ENCODE results near the gene MRPS26. TPM values are rescaled to one million over a fixed set of nuclear protein-coding genes. Genes with fewer than 3 reads are reported as not detected.
"Not testable (repeated sequence)": the region's sequence is repeated elsewhere in the genome, so short reads cannot be mapped to it uniquely, and the experiment has no call there.

The MRPS26 gene
- total RNA-seq, 1 experiment from 2014 or later = 95.0 TPM

DNA sequence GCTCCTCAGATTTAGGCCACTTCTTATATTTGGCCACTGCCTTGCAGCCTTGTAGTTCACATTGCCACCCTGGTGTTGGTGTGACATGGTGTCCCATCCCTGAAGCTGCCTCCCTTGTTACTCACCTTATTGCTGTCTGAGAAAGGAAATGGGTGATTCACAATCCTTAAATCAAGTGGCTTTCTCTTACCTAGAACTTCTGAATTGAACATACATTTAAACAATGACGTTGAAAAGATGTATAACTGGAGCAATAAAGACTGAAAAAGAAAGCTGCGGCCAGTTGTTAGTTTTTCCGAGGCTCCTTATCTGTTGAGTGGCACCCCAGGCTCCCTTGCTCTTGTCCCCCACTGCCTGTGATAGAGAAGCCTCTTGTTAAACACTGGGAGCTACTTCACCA lies 31.2 kb upstream of the MRPS26 start:
- H3K4me3 ChIP-seq (ENCODE audit: low read depth, low read length) = no peak overlapping the region
- intact Hi-C loops (cut with micrococcal nuclease; ENCODE audit: unreplicated experiment) = no loop called here
- Mint-ChIP-seq H3K27ac (ENCODE audit: unreplicated experiment) (no peak overlapping the region), H3K27me3 (ENCODE audit: insufficient read depth, unreplicated experiment) (no peaks in the 10 kb centered on the region), H3K4me3 (ENCODE audit: unreplicated experiment) (no peak overlapping the region), H3K9me3 (ENCODE audit: unreplicated experiment) (no peaks in the 10 kb centered on the region), H3K36me3 (ENCODE audit: insufficient read depth, unreplicated experiment) (peaks cover 25% of the 10 kb centered on the region), H3K4me1 (ENCODE audit: low read depth, unreplicated experiment) (peaks cover 6% of the 10 kb centered on the region)
- ChIA-PET CTCF (interaction anchor here (0.7 kb wide), 1 partner anchor 167 kb away, joined by 3 read pairs; no protein-coding TSS in a partner anchor), POLR2A (no interaction called here)
- peaks cover 4% of the 10 kb centered on the region; the same call in 1 of the 2 replicates for H3K36me3 ChIP-seq (ENCODE audit: control insufficient read depth, insufficient read depth, low read length)
- no peaks in the 10 kb centered on the region for H3K4me1 ChIP-seq
- H3K9me3 ChIP-seq = no peaks in the 10 kb centered on the region
- no peaks in the 10 kb centered on the region for H3K27me3 ChIP-seq (replicated peaks; ENCODE audit: control insufficient read depth, insufficient read depth, low read length)
- BruUV-seq (replicated peaks) = no TSS peak
- DNase-seq = no peak
- TF ChIP-seq CTCF (IDR thresholded peaks at IDR 0.05; ENCODE audit: insufficient read depth in 1 of 2, low read depth in 1 of 2, low read length in 1 of 2, severe bottlenecking in 1 of 2, unreplicated experiment in 1 of 2) = no peak

- POLR2A ChIA-PET; H3K27me3 Mint-ChIP-seq (ENCODE audit: insufficient read depth, unreplicated experiment); BruUV-seq (replicated peaks); H3K36me3 ChIP-seq (ENCODE audit: control insufficient read depth, insufficient read depth, low read length); H3K27me3 ChIP-seq (replicated peaks; ENCODE audit: control insufficient read depth, insufficient read depth, low read length); H3K9me3 ChIP-seq; H3K27ac Mint-ChIP-seq (ENCODE audit: unreplicated experiment); intact Hi-C loops (cut with micrococcal nuclease; ENCODE audit: unreplicated experiment); H3K9me3 Mint-ChIP-seq (ENCODE audit: unreplicated experiment); DNase-seq; H3K4me3 ChIP-seq (ENCODE audit: low read depth, low read length); H3K4me1 Mint-ChIP-seq (ENCODE audit: low read depth, unreplicated experiment); H3K4me3 Mint-ChIP-seq (ENCODE audit: unreplicated experiment); H3K4me1 ChIP-seq: not testable (repeated sequence)
- CTCF ChIA-PET = interaction anchor here (0.7 kb wide), 1 partner anchor 166 kb away, joined by 3 read pairs; no protein-coding TSS in a partner anchor
- H3K36me3 Mint-ChIP-seq (ENCODE audit: insufficient read depth, unreplicated experiment) = peaks cover 31% of the 10 kb centered on the region
These were observed 30.6 kb upstream of the MRPS26 start for GRCh38 chr20:3015302-3015701.

DNA sequence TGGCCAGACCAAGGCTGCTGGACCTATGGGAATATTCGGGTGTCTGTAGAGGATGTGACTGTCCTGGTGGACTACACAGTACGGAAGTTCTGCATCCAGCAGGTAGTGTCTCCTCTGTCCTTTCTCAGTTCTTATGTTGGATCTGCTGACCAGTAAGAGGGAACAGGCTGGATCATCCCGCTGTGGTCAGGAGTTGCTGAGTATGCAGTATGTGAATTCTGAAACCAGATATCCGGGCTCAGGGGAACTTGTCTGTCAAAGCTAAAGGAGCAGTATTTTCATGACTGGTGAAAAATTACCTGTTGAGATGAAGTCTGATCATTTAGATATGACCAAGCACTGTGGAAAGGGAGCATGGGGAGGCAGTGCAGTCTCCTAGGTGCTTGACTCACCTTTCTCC lies 24.5 kb upstream of the MRPS26 start:
- H3K9me3 ChIP-seq = no peaks in the 10 kb centered on the region
- Mint-ChIP-seq H3K9me3 (ENCODE audit: unreplicated experiment) (no peaks in the 10 kb centered on the region), H3K4me1 (ENCODE audit: low read depth, unreplicated experiment) (peaks cover 40% of the 10 kb centered on the region), H3K27ac (ENCODE audit: unreplicated experiment) (peak overlapping the region; percentile 95), H3K4me3 (ENCODE audit: unreplicated experiment) (no peak overlapping the region), H3K36me3 (ENCODE audit: insufficient read depth, unreplicated experiment) (peaks cover 77% of the 10 kb centered on the region), H3K27me3 (ENCODE audit: insufficient read depth, unreplicated experiment) (no peaks in the 10 kb centered on the region)
- ChIA-PET CTCF (no interaction called here), POLR2A (no interaction called here)
- H3K27me3 ChIP-seq (replicated peaks; ENCODE audit: control insufficient read depth, insufficient read depth, low read length) = no peaks in the 10 kb centered on the region
- H3K4me1 ChIP-seq = peaks cover 45% of the 10 kb centered on the region
- no peak overlapping the region for H3K4me3 ChIP-seq (ENCODE audit: low read depth, low read length)
- TF ChIP-seq CTCF (IDR thresholded peaks at IDR 0.05; ENCODE audit: insufficient read depth in 1 of 2, low read depth in 1 of 2, low read length in 1 of 2, severe bottlenecking in 1 of 2, unreplicated experiment in 1 of 2) = no peak
- DNase-seq = no peak
- no TSS peak for BruUV-seq (replicated peaks)
- intact Hi-C loops (cut with micrococcal nuclease; ENCODE audit: unreplicated experiment) = no loop called here
- peaks cover 7% of the 10 kb centered on the region; the same call in 1 of the 2 replicates for H3K36me3 ChIP-seq (ENCODE audit: control insufficient read depth, insufficient read depth, low read length)

DNA sequence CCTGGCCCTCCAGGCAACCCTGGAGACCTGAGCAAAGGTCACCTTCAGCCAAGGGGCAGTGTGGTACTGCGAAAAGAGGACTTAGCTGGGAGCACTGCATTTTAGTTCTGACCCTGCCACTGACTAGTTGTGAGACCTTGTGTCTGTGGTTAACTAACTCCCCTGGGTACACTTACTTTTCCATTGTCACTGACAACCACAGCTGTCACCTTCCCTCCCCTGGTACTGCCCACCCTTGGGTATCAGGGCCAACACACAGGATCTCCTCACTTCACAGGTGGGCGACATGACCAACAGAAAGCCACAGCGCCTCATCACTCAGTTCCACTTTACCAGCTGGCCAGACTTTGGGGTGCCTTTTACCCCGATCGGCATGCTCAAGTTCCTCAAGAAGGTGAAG lies 24.1 kb upstream of the MRPS26 start:
- POLR2A ChIA-PET = no interaction called here
- Mint-ChIP-seq H3K27ac (ENCODE audit: unreplicated experiment) (peak overlapping the region; percentile 95), H3K4me1 (ENCODE audit: low read depth, unreplicated experiment) (peaks cover 40% of the 10 kb centered on the region), H3K4me3 (ENCODE audit: unreplicated experiment) (no peak overlapping the region), H3K9me3 (ENCODE audit: unreplicated experiment) (no peaks in the 10 kb centered on the region), H3K36me3 (ENCODE audit: insufficient read depth, unreplicated experiment) (peaks cover 81% of the 10 kb centered on the region), H3K27me3 (ENCODE audit: insufficient read depth, unreplicated experiment) (no peaks in the 10 kb centered on the region)
- Histone ChIP-seq H3K27me3 (replicated peaks; ENCODE audit: control insufficient read depth, insufficient read depth, low read length) (no peaks in the 10 kb centered on the region), H3K4me1 (peaks cover 45% of the 10 kb centered on the region), H3K36me3 (ENCODE audit: control insufficient read depth, insufficient read depth, low read length) (peaks cover 8% of the 10 kb centered on the region; the same call in 1 of the 2 replicates), H3K9me3 (no peaks in the 10 kb centered on the region), H3K4me3 (ENCODE audit: low read depth, low read length) (no peak overlapping the region)
- CTCF ChIA-PET = no interaction called here
- intact Hi-C loops (cut with micrococcal nuclease; ENCODE audit: unreplicated experiment) = no loop called here
- BruUV-seq (replicated peaks) = no TSS peak
- TF ChIP-seq CTCF (IDR thresholded peaks at IDR 0.05; ENCODE audit: insufficient read depth in 1 of 2, low read depth in 1 of 2, low read length in 1 of 2, severe bottlenecking in 1 of 2, unreplicated experiment in 1 of 2) = no peak
- DNase-seq = no peak

DNA sequence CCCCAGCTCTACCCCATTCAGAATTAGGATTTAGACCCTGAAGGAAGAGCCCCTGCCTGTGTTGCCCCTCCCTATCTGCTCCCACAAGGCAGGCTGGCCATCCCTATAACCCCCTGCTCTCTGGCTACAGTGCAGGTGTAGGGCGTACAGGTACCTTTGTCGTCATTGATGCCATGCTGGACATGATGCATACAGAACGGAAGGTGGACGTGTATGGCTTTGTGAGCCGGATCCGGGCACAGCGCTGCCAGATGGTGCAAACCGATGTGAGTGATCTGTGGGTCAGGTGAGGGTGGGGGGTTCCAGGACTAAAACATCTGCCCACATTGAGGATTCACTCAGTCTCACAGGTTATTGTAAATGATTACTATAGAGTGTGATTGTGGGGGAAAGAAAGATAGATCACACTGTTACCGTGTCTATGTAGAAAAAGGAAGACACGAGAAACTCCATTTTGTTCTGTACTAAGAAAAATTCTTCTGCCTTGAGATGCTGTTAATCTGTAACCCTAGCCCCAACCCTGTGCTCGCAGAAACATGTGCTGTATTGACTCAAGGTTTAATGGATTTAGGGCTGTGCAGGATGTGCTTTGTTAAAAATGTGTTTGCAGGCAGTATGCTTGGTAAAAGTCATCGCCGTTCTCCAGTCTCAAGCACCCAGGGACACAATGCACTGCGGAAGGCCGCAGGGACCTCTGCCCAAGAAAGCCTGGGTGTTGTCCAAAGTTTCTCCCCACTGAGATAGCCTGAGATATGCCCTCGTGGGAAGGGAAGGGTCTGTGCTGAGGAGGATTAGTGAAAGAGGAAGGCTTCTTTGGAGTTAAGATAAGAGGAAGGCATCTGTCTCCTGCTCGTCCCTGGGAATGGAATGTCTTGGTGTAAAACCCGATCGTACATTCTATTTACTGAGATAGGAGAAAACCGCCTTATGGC lies 23.0 kb upstream of the MRPS26 start:
- H3K9me3 ChIP-seq; H3K27me3 ChIP-seq (replicated peaks; ENCODE audit: control insufficient read depth, insufficient read depth, low read length); H3K9me3 Mint-ChIP-seq (ENCODE audit: unreplicated experiment); BruUV-seq (replicated peaks); H3K4me3 ChIP-seq (ENCODE audit: low read depth, low read length); CTCF ChIA-PET; POLR2A ChIA-PET; H3K27me3 Mint-ChIP-seq (ENCODE audit: insufficient read depth, unreplicated experiment): not testable (repeated sequence)
- Mint-ChIP-seq H3K4me3 (ENCODE audit: unreplicated experiment) (peak overlapping the region; percentile 73), H3K27ac (ENCODE audit: unreplicated experiment) (peak overlapping the region; percentile 95), H3K4me1 (ENCODE audit: low read depth, unreplicated experiment) (peaks cover 40% of the 10 kb centered on the region), H3K36me3 (ENCODE audit: insufficient read depth, unreplicated experiment) (peaks cover 83% of the 10 kb centered on the region)
- H3K36me3 ChIP-seq (ENCODE audit: control insufficient read depth, insufficient read depth, low read length) = peaks cover 10% of the 10 kb centered on the region; the same call in 1 of the 2 replicates
- H3K4me1 ChIP-seq = peaks cover 45% of the 10 kb centered on the region
- intact Hi-C loops (cut with micrococcal nuclease; ENCODE audit: unreplicated experiment) = loop anchor here (1.0 kb wide), 1 partner anchor 22 kb away; no protein-coding TSS in a partner anchor
- peak; percentile 77 to 87 for DNase-seq
